Measurements from ENCODE around the gene PRKCE.

PRKCE gene

DNA sequence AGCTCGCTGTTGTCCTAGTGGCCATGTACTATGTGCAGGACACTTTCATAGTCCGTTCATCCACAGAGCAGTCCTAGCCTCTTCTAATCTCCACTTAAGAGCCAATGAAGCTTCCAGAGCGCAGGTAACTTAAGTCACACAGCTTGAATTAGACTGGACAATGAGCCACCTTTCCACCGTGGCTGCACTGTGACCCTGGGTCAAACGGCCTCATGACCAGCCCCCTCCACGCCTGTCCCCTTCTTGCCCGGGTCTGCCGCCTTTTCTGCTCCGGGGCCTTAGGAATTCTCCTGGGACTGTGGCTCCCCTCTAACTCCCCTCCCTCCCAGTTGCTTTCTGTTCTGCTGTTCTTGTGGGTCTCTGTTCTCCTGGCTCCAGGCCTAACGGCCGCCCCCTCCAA, 8.4 kb upstream of the PRKCE start:
- H3K4me3 ChIP-seq (ENCODE audit: control insufficient read depth, low read depth, low read length): peak overlapping the region; percentile 56

GRCh38 chr2:45643543-45644542, 7.6 kb upstream of the PRKCE start:
- H3K4me3 ChIP-seq (ENCODE audit: control insufficient read depth, low read depth, low read length): peak overlapping the region; percentile 56
- TF ChIP-seq, protein P1, sequence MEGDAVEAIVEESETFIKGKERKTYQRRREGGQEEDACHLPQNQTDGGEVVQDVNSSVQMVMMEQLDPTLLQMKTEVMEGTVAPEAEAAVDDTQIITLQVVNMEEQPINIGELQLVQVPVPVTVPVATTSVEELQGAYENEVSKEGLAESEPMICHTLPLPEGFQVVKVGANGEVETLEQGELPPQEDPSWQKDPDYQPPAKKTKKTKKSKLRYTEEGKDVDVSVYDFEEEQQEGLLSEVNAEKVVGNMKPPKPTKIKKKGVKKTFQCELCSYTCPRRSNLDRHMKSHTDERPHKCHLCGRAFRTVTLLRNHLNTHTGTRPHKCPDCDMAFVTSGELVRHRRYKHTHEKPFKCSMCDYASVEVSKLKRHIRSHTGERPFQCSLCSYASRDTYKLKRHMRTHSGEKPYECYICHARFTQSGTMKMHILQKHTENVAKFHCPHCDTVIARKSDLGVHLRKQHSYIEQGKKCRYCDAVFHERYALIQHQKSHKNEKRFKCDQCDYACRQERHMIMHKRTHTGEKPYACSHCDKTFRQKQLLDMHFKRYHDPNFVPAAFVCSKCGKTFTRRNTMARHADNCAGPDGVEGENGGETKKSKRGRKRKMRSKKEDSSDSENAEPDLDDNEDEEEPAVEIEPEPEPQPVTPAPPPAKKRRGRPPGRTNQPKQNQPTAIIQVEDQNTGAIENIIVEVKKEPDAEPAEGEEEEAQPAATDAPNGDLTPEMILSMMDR (conservative IDR thresholded peaks at IDR 0.05; ENCODE audit: control insufficient read depth, insufficient read depth, low read depth, low read length): peak; percentile 39

More for the DNA sequence above, 8.4 kb upstream of the PRKCE start:
- TF ChIP-seq, protein P1 (conservative IDR thresholded peaks at IDR 0.05; ENCODE audit: control insufficient read depth, insufficient read depth, low read depth, low read length): no peak
- no peak for DNase-seq (ENCODE audit: low read depth)

DNA sequence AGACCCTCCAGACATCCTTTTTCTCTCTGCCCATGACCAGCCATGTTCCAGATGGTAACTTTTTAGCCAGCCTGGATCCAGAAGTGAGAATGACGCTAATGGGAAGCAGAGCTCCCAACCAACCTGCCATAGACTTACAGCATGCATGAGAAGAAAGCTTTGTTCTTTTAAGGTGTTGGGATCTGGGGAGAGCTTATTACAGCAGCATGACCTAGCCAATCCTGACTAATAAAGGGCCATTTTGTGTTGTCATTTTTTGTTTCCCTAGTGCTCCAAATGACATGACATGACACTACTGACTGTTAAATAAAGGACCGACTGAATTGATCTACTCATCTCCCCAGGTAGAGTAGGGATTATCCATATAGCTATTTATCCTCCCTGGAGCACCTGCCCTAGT, 5.2 kb upstream of the PRKCE start:
- no peak overlapping the region for H3K4me3 ChIP-seq (ENCODE audit: control insufficient read depth, low read depth, low read length)
- DNase-seq (ENCODE audit: low read depth): no peak
- TF ChIP-seq, protein P1 (conservative IDR thresholded peaks at IDR 0.05; ENCODE audit: control insufficient read depth, insufficient read depth, low read depth, low read length): no peak

More at GRCh38 chr2:45643543-45644542, 7.6 kb upstream of the PRKCE start:
- peak; percentile 35 for DNase-seq (ENCODE audit: low read depth)

GRCh38 chr2:45647356-45647755, 4.1 kb upstream of the PRKCE start:
- no peak for DNase-seq (ENCODE audit: low read depth)
- TF ChIP-seq, protein P1 (conservative IDR thresholded peaks at IDR 0.05; ENCODE audit: control insufficient read depth, insufficient read depth, low read depth, low read length): no peak
- H3K4me3 ChIP-seq (ENCODE audit: control insufficient read depth, low read depth, low read length): no peak overlapping the region

DNA sequence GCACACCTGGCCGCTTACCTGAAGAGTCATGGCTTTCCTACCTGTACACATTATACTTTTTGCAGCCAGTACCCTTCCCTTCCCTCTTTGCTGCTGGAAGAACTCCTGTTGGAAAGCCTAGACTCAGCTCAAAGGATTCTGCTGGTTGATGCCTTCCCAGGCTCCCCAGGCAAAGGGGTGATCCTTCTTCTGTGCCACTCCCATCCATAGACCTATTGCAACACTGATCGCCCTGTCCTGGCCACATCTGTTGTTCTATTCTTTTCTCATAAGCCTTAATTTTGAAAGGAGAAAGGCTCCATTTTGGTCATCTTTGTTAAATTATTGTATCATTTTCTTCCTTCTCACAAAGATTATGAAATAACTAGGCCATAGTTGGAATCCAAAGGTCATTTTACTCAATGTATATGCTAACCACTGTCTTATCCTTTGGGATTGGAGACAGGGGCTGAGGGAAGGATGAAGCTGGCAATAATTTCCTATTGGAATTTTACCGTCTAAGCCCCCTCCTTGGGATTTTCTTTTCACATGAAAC, 3.4 kb upstream of the PRKCE start:
- TF ChIP-seq, protein P1 (conservative IDR thresholded peaks at IDR 0.05; ENCODE audit: control insufficient read depth, insufficient read depth, low read depth, low read length): no peak
- no peak overlapping the region for H3K4me3 ChIP-seq (ENCODE audit: control insufficient read depth, low read depth, low read length)

GRCh38 chr2:45648636-45649035, 2.8 kb upstream of the PRKCE start:
- DNase-seq (ENCODE audit: low read depth): no peak
- TF ChIP-seq, protein P1 (conservative IDR thresholded peaks at IDR 0.05; ENCODE audit: control insufficient read depth, insufficient read depth, low read depth, low read length): no peak
- H3K4me3 ChIP-seq (ENCODE audit: control insufficient read depth, low read depth, low read length): no peak overlapping the region

More for the DNA sequence above, 3.4 kb upstream of the PRKCE start:
- DNase-seq (ENCODE audit: low read depth): peak; percentile 52
